HEK293 (cell line): ENCODE measurements around the gene HOXB7.

Experiments
- CTCF ChIA-PET: fragments of 350-600 bp; formaldehyde crosslinking; extraction: SDS; loops from one replicate; lab custom pipeline; 2021; ENCODE audit warnings: antibody characterized with exemption; lab: Yijun Ruan, JAX
- POLR2A ChIA-PET: fragments of 300-600 bp; formaldehyde crosslinking; extraction: SDS; loops from one replicate; lab custom pipeline; 2020; ENCODE audit warnings: antibody characterized with exemption, inconsistent platforms; lab: Yijun Ruan, JAX
- H3K27ac ChIP-seq: fragments of 200-500 bp; sonication (Bioruptor generic); 2 replicates; pipeline ENCODE4 v1.5.1; 2014; ENCODE audit warnings: low read depth, low read length, control low read depth, inconsistent platforms; ENCODE audit errors: extremely low read depth
- H3K36me3 ChIP-seq, 2 experiments: fragments of 200-500 bp in 1 of 2; sonication (Bioruptor generic) in 1 of 2; 1 replicate in 1 of 2; 2 replicates in 1 of 2; pipeline ENCODE4 v1.5.1; 2014 to 2017; ENCODE audit warnings: inconsistent platforms in 2 of 2, low read length in 2 of 2; ENCODE audit not compliant: control insufficient read depth in 2 of 2, insufficient read depth in 1 of 2
- H3K4me1 ChIP-seq: fragments of 200-500 bp; sonication (Bioruptor generic); 2 replicates; pipeline ENCODE4 v1.5.1; 2014; ENCODE audit warnings: mild to moderate bottlenecking, low read length, inconsistent platforms; ENCODE audit not compliant: control insufficient read depth, insufficient read depth
- H3K4me3 ChIP-seq: 2 replicates; pipeline ENCODE4 v1.5.1; 2011; ENCODE audit warnings: low read depth, mild to moderate bottlenecking, control low read depth, low read length, moderate library complexity
- H3K9me3 ChIP-seq: fragments of 200-500 bp; sonication (Bioruptor generic); 2 replicates; pipeline ENCODE4 v1.5.1; 2014; ENCODE audit warnings: low read depth, low read length, inconsistent platforms; ENCODE audit not compliant: control insufficient read depth, insufficient read depth
- AEBP2 ChIP-seq: fragments of 450-650 bp; formaldehyde crosslinking; IDR thresholded peaks from 2 replicates; pipeline ENCODE4 v1.5.1; 2016; ENCODE audit warnings: missing biosample characterization, missing genetic modification characterization, borderline replicate concordance
- BCL6B ChIP-seq: fragments of 450-650 bp; formaldehyde crosslinking; IDR thresholded peaks from 2 replicates; pipeline ENCODE4 v1.5.1; 2017; ENCODE audit warnings: missing biosample characterization, missing genetic modification characterization
- CTCF ChIP-seq: fragments of 450-650 bp; formaldehyde crosslinking; IDR thresholded peaks from 2 replicates; pipeline ENCODE4 v1.5.1; 2016; ENCODE audit warnings: missing biosample characterization, missing genetic modification characterization
- FEZF1 ChIP-seq: fragments of 450-650 bp; formaldehyde crosslinking; IDR thresholded peaks from 2 replicates; pipeline ENCODE4 v1.5.1; 2016; ENCODE audit warnings: missing biosample characterization, missing genetic modification characterization
- IKZF3 ChIP-seq: fragments of 450-650 bp; IDR thresholded peaks from 2 replicates; pipeline ENCODE4 v1.5.0; 2018; ENCODE audit warnings: missing biosample characterization, mild to moderate bottlenecking, missing genetic modification characterization, moderate library complexity
- OSR2 ChIP-seq: fragments of 450-650 bp; formaldehyde crosslinking; IDR thresholded peaks from 2 replicates; pipeline ENCODE4 v1.5.1; 2016; ENCODE audit warnings: missing biosample characterization, missing genetic modification characterization
- PATZ1 ChIP-seq: fragments of 450-650 bp; formaldehyde crosslinking; IDR thresholded peaks from 2 replicates; pipeline ENCODE4 v1.5.1; 2016; ENCODE audit warnings: missing biosample characterization, missing genetic modification characterization
- PBX3 ChIP-seq: sonication (generic); formaldehyde crosslinking; IDR thresholded peaks from 2 replicates; pipeline ENCODE4 v1.8.1; 2022; ENCODE audit warnings: mild to moderate bottlenecking, moderate library complexity, missing genetic modification reagents
- SP7 ChIP-seq: fragments of 450-650 bp; formaldehyde crosslinking; IDR thresholded peaks from 2 replicates; pipeline ENCODE4 v1.5.1; 2016; ENCODE audit warnings: missing biosample characterization, missing genetic modification characterization
- ZBTB8A ChIP-seq: fragments of 450-650 bp; formaldehyde crosslinking; IDR thresholded peaks from 2 replicates; pipeline ENCODE4 v1.5.1; 2016; ENCODE audit warnings: missing biosample characterization, missing genetic modification characterization
- ZFHX2 ChIP-seq: fragments of 450-650 bp; formaldehyde crosslinking; conservative IDR thresholded peaks from 2 replicates; pipeline ENCODE4 v1.5.1; 2016; ENCODE audit warnings: missing biosample characterization, missing genetic modification characterization
- ZNF10 ChIP-seq: fragments of 450-650 bp; formaldehyde crosslinking; IDR thresholded peaks from 2 replicates; pipeline ENCODE4 v1.5.1; 2017; ENCODE audit warnings: missing biosample characterization, missing genetic modification characterization
- ZNF174 ChIP-seq: fragments of 450-650 bp; formaldehyde crosslinking; IDR thresholded peaks from 2 replicates; pipeline ENCODE4 v1.5.0; 2017; ENCODE audit warnings: missing biosample characterization, mild to moderate bottlenecking, missing genetic modification characterization
- ZNF175 ChIP-seq: fragments of 450-650 bp; formaldehyde crosslinking; IDR thresholded peaks from 2 replicates; pipeline ENCODE4 v1.5.1; 2016; ENCODE audit warnings: missing biosample characterization, missing genetic modification characterization
- ZNF18 ChIP-seq: fragments of 450-650 bp; formaldehyde crosslinking; IDR thresholded peaks from 2 replicates; pipeline ENCODE4 v1.5.1; 2016; ENCODE audit warnings: missing biosample characterization, missing genetic modification characterization
- ZNF19 ChIP-seq: fragments of 450-650 bp; formaldehyde crosslinking; IDR thresholded peaks from 2 replicates; pipeline ENCODE4; 2016; ENCODE audit warnings: missing biosample characterization, missing genetic modification characterization, low read depth
- ZNF2 ChIP-seq: fragments of 450-650 bp; formaldehyde crosslinking; IDR thresholded peaks from 2 replicates; pipeline ENCODE4 v1.5.1; 2016; ENCODE audit warnings: missing biosample characterization, missing genetic modification characterization
- ZNF24 ChIP-seq: fragments of 450-650 bp; formaldehyde crosslinking; IDR thresholded peaks from 2 replicates; pipeline ENCODE4 v1.5.1; 2016; ENCODE audit warnings: missing biosample characterization, missing genetic modification characterization
- ZNF341 ChIP-seq: fragments of 450-650 bp; formaldehyde crosslinking; IDR thresholded peaks from 2 replicates; pipeline ENCODE4; 2016; ENCODE audit warnings: low read depth, missing biosample characterization, missing genetic modification characterization
- ZNF394 ChIP-seq: fragments of 450-650 bp; formaldehyde crosslinking; IDR thresholded peaks from 2 replicates; pipeline ENCODE4 v1.5.1; 2016; ENCODE audit warnings: missing biosample characterization, missing genetic modification characterization, mild to moderate bottlenecking, moderate library complexity, borderline replicate concordance
- ZNF561 ChIP-seq: fragments of 450-650 bp; IDR thresholded peaks from 2 replicates; pipeline ENCODE4 v1.5.1; 2018; ENCODE audit warnings: missing biosample characterization, missing genetic modification characterization, borderline replicate concordance
- ZNF571 ChIP-seq: fragments of 450-650 bp; formaldehyde crosslinking; IDR thresholded peaks from 2 replicates; pipeline ENCODE4 v1.5.0; 2017; ENCODE audit warnings: missing biosample characterization, missing genetic modification characterization
- ZNF600 ChIP-seq: fragments of 450-650 bp; formaldehyde crosslinking; IDR thresholded peaks from 2 replicates; pipeline ENCODE4 v1.5.1; 2016; ENCODE audit warnings: missing biosample characterization, missing genetic modification characterization
- ZNF843 ChIP-seq: fragments of 450-650 bp; formaldehyde crosslinking; IDR thresholded peaks from 2 replicates; pipeline ENCODE4 v1.5.1; 2016; ENCODE audit warnings: missing biosample characterization, missing genetic modification characterization
- ZSCAN30 ChIP-seq: fragments of 450-650 bp; IDR thresholded peaks from 2 replicates; pipeline ENCODE4 v1.5.1; 2018; ENCODE audit warnings: missing biosample characterization, mild to moderate bottlenecking, missing genetic modification characterization, moderate library complexity
- ZXDB ChIP-seq: fragments of 450-650 bp; formaldehyde crosslinking; IDR thresholded peaks from 2 replicates; pipeline ENCODE4 v1.5.1; 2016; ENCODE audit warnings: missing biosample characterization, missing genetic modification characterization
- TF ChIP-seq, protein P1 (sequence below): fragments of 450-650 bp; formaldehyde crosslinking; IDR thresholded peaks from 2 replicates; pipeline ENCODE4 v1.5.1; 2017; ENCODE audit warnings: missing biosample characterization, mild to moderate bottlenecking, missing genetic modification characterization, moderate library complexity

The HOXB7 gene

DNA sequence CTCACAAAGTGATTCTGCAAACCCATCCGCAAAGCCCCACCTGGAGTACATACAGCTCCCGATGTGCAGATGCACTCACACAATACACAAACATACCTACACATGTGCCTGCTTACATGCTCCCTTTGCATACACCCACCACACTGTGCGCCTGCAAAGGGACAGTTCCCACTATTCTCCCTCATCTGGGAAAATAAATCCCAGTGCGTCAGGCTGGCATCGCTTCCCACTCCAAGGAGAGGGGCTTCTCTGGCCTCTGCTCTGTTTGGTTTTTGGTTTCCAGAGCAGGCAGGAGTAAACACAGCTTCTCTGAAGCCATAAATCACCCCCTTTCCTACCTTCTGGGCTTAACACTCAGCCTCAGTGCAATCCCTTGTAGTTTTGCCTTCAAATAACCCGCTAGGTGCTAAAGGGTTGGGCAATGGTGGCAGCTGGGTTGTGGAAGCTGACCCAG lies 47.4 kb downstream of the HOXB7 start:
- POLR2A ChIA-PET = interaction anchor here (0.7 kb wide), 1 partner anchor 8 kb away, joined by 3 read pairs; no protein-coding TSS in a partner anchor
- H3K4me3 ChIP-seq = no peak overlapping the region
- TF ChIP-seq, protein P1, sequence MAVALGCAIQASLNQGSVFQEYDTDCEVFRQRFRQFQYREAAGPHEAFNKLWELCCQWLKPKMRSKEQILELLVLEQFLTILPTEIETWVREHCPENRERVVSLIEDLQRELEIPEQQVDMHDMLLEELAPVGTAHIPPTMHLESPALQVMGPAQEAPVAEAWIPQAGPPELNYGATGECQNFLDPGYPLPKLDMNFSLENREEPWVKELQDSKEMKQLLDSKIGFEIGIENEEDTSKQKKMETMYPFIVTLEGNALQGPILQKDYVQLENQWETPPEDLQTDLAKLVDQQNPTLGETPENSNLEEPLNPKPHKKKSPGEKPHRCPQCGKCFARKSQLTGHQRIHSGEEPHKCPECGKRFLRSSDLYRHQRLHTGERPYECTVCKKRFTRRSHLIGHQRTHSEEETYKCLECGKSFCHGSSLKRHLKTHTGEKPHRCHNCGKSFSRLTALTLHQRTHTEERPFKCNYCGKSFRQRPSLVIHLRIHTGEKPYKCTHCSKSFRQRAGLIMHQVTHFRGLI (tag by site-specific recombination) = peak; percentile 86
- no peak for TF ChIP-seq ZXDB (tag by site-specific recombination)
- TF ChIP-seq ZNF561 (tag by site-specific recombination) = 0 out of 2 replicates have a peak, but pooled peaks have one; percentile 34
- no peak for TF ChIP-seq ZNF175 (tag by site-specific recombination)
- peak; percentile 84 for TF ChIP-seq ZNF18
- TF ChIP-seq ZNF600 (tag by site-specific recombination) = peak; percentile 61; the same call in 1 of the 2 replicates
- TF ChIP-seq BCL6B (tag by site-specific recombination) = no peak
- peak; percentile 55; the same call in 1 of the 2 replicates for TF ChIP-seq ZNF2 (tag by site-specific recombination)
- TF ChIP-seq ZFHX2 = peak; percentile 5; the same call in 1 of the 2 replicates
- 0 out of 2 replicates have a peak, but pooled peaks have one; percentile 22 for TF ChIP-seq FEZF1 (tag by site-specific recombination)
- TF ChIP-seq ZNF24 (tag by site-specific recombination) = no peak
- no peak for TF ChIP-seq ZNF341 (tag by site-specific recombination)
- TF ChIP-seq ZNF843 (tag by site-specific recombination) = no peak
- TF ChIP-seq ZSCAN30 = no peak
- TF ChIP-seq ZNF394 (tag by site-specific recombination) = peak; percentile 37; the same call in 1 of the 2 replicates
- TF ChIP-seq ZNF571 (tag by site-specific recombination) = no peak
- TF ChIP-seq SP7 = peak; percentile 67
- no peak for TF ChIP-seq PBX3 (CRISPR knock-in tag)
- peak; percentile 47; the same call in 1 of the 2 replicates for TF ChIP-seq PATZ1
- no peak for TF ChIP-seq ZNF19 (tag by site-specific recombination)
- TF ChIP-seq ZNF10 = no peak
- peak; percentile 76 for TF ChIP-seq IKZF3 (tag by site-specific recombination)
- TF ChIP-seq OSR2 = peak; percentile 19; the same call in 1 of the 2 replicates
- TF ChIP-seq ZBTB8A (tag by site-specific recombination) = peak; percentile 42; the same call in 1 of the 2 replicates
- no peak for TF ChIP-seq CTCF (tag by site-specific recombination)
- TF ChIP-seq ZNF174 (tag by site-specific recombination) = no peak
- TF ChIP-seq AEBP2 (tag by site-specific recombination) = no peak

More for the DNA sequence above, 47.4 kb downstream of the HOXB7 start:
- no peaks in the 10 kb centered on the region for H3K9me3 ChIP-seq
- H3K27ac ChIP-seq = peak overlapping the region; percentile 76; the same call in 1 of the 2 replicates
- H3K36me3 ChIP-seq = peaks cover 13 to 61% of the 10 kb centered on the region in 2 experiments
- H3K4me1 ChIP-seq = peaks cover 89% of the 10 kb centered on the region
- CTCF ChIA-PET = interaction anchor here (1.2 to 2.0 kb wide), 3 partner anchors 22 to 30 kb away, joined by 4 to 5 read pairs (median 4); partner anchors contain the start of gene HOXB5
